Activated naive CD8-positive, alpha-beta T cell treated with anti-CD3 and anti-CD28 coated beads, Interleukin-2, amount 50 U/mL, for 24 hours (primary cell): ENCODE data around the gene ZNF793.
A peak's percentile ranks its signal among the peaks of the same experiment; 100 is the strongest.

Source experiments
- ATAC-seq: fragments of 150-1000 bp; cut with Tn5 transposase; one replicate; pipeline ENCODE4 v1.10.0; 2021
- DNase-seq: peaks from one replicate; pipeline ENCODE4 v3.0.0; 2021
- H3K27ac Mint-ChIP-seq: one replicate; pipeline ENCODE4 v1.8.0; 2021; ENCODE audit warnings: mild to moderate bottlenecking, mixed read lengths
- H3K27me3 Mint-ChIP-seq: one replicate; pipeline ENCODE4 v1.8.0; 2021; ENCODE audit warnings: mixed read lengths
- H3K36me3 Mint-ChIP-seq: one replicate; pipeline ENCODE4 v1.8.0; 2021; ENCODE audit warnings: low read depth, mixed read lengths
- H3K4me1 Mint-ChIP-seq: one replicate; pipeline ENCODE4 v1.8.0; 2021; ENCODE audit warnings: mixed read lengths
- H3K4me3 Mint-ChIP-seq: one replicate; pipeline ENCODE4 v1.8.0; 2021; ENCODE audit warnings: mild to moderate bottlenecking, moderate library complexity, mixed read lengths
- H3K9me3 Mint-ChIP-seq: one replicate; pipeline ENCODE4 v1.8.0; 2021; ENCODE audit warnings: mixed read lengths

Gene ZNF793

GRCh38 chr19:37513397-37513796 lies 6.7 kb downstream of the ZNF793 start:
- Mint-ChIP-seq H3K27me3 (no peaks in the 10 kb centered on the region), H3K4me3 (no peak overlapping the region), H3K27ac (no peak overlapping the region), H3K9me3 (peaks cover 47% of the 10 kb centered on the region), H3K36me3 (peaks cover 70% of the 10 kb centered on the region), H3K4me1 (no peaks in the 10 kb centered on the region)
- DNase-seq (no peak), ATAC-seq (no peak)

GRCh38 chr19:37519890-37520289 lies 13.2 kb downstream of the ZNF793 start:
- Mint-ChIP-seq H3K36me3 (peaks cover 67% of the 10 kb centered on the region), H3K27me3 (no peaks in the 10 kb centered on the region), H3K9me3 (peaks cover 42% of the 10 kb centered on the region), H3K4me3 (no peak overlapping the region), H3K27ac (no peak overlapping the region), H3K4me1 (no peaks in the 10 kb centered on the region)
- DNase-seq = no peak
- peak; percentile 46 for ATAC-seq

- ATAC-seq = no peak
- no peaks in the 10 kb centered on the region for H3K4me1 Mint-ChIP-seq
- H3K4me3 Mint-ChIP-seq = no peak overlapping the region
- peaks cover 57% of the 10 kb centered on the region for H3K36me3 Mint-ChIP-seq
- H3K27ac Mint-ChIP-seq = no peak overlapping the region
- no peak for DNase-seq
- no peaks in the 10 kb centered on the region for H3K27me3 Mint-ChIP-seq
- H3K9me3 Mint-ChIP-seq = peaks cover 53% of the 10 kb centered on the region
Observed at GRCh38 chr19:37537391-37537947, 30.7 kb downstream of the ZNF793 start.

GRCh38 chr19:37551129-37551993 lies 44.6 kb downstream of the ZNF793 start:
- H3K27me3 Mint-ChIP-seq = peaks cover 2% of the 10 kb centered on the region
- peaks cover 3% of the 10 kb centered on the region for H3K4me1 Mint-ChIP-seq
- H3K4me3 Mint-ChIP-seq = peak overlapping the region; percentile 86
- DNase-seq (peak; percentile 50), ATAC-seq (peak; percentile 66)
- H3K36me3 Mint-ChIP-seq = peaks cover 52% of the 10 kb centered on the region
- H3K9me3 Mint-ChIP-seq = peaks cover 57% of the 10 kb centered on the region
- peak overlapping the region; percentile 76 for H3K27ac Mint-ChIP-seq

GRCh38 chr19:37563518-37563917 lies 56.8 kb downstream of the ZNF793 start:
- no peak overlapping the region for H3K27ac Mint-ChIP-seq
- DNase-seq (no peak), ATAC-seq (no peak)
- peaks cover 80% of the 10 kb centered on the region for H3K36me3 Mint-ChIP-seq
- H3K27me3 Mint-ChIP-seq = no peaks in the 10 kb centered on the region
- H3K4me3 Mint-ChIP-seq = no peak overlapping the region
- H3K9me3 Mint-ChIP-seq = peaks cover 63% of the 10 kb centered on the region
- no peaks in the 10 kb centered on the region for H3K4me1 Mint-ChIP-seq

GRCh38 chr19:37564624-37565369 lies 58.1 kb downstream of the ZNF793 start:
- ATAC-seq = no peak
- Mint-ChIP-seq H3K4me3 (no peak overlapping the region), H3K9me3 (peaks cover 65% of the 10 kb centered on the region), H3K27ac (no peak overlapping the region), H3K27me3 (no peaks in the 10 kb centered on the region), H3K36me3 (peaks cover 83% of the 10 kb centered on the region), H3K4me1 (no peaks in the 10 kb centered on the region)
- DNase-seq = no peak

GRCh38 chr19:37565370-37565669 lies 58.6 kb downstream of the ZNF793 start:
- Mint-ChIP-seq H3K9me3 (peaks cover 71% of the 10 kb centered on the region), H3K4me1 (no peaks in the 10 kb centered on the region), H3K4me3 (no peak overlapping the region), H3K36me3 (peaks cover 87% of the 10 kb centered on the region), H3K27ac (no peak overlapping the region), H3K27me3 (no peaks in the 10 kb centered on the region)
- DNase-seq (no peak), ATAC-seq (no peak)

GRCh38 chr19:37572203-37572602 lies 65.5 kb downstream of the ZNF793 start:
- Mint-ChIP-seq H3K27me3 (no peaks in the 10 kb centered on the region), H3K4me1 (no peaks in the 10 kb centered on the region), H3K27ac (no peak overlapping the region), H3K36me3 (peaks cover 70% of the 10 kb centered on the region), H3K4me3 (no peak overlapping the region), H3K9me3 (peaks cover 66% of the 10 kb centered on the region)
- DNase-seq (no peak), ATAC-seq (no peak)

GRCh38 chr19:37583340-37583739 lies 76.6 kb downstream of the ZNF793 start:
- no peak overlapping the region for H3K27ac Mint-ChIP-seq
- ATAC-seq = no peak
- peaks cover 37% of the 10 kb centered on the region for H3K36me3 Mint-ChIP-seq
- H3K9me3 Mint-ChIP-seq = peaks cover 58% of the 10 kb centered on the region
- DNase-seq = no peak
- no peak overlapping the region for H3K4me3 Mint-ChIP-seq
- H3K27me3 Mint-ChIP-seq = no peaks in the 10 kb centered on the region
- H3K4me1 Mint-ChIP-seq = no peaks in the 10 kb centered on the region
